PC-9 (cell line): ENCODE measurements around the gene TTBK1.

Source experiments
- EZH2 ChIP-seq: fragments of 200-600 bp; sonication (generic); IDR thresholded peaks from 2 replicates; pipeline ENCODE4 v1.8.0; 2017; ENCODE audit warnings: antibody characterized with exemption, low read depth
- TF ChIP-seq, protein P1 (sequence below): fragments of 200-600 bp; sonication (generic); conservative IDR thresholded peaks from 2 replicates; pipeline ENCODE4 v1.6.1; 2017; ENCODE audit warnings: mixed run types, antibody characterized with exemption, mild to moderate bottlenecking, moderate library complexity

DNA sequence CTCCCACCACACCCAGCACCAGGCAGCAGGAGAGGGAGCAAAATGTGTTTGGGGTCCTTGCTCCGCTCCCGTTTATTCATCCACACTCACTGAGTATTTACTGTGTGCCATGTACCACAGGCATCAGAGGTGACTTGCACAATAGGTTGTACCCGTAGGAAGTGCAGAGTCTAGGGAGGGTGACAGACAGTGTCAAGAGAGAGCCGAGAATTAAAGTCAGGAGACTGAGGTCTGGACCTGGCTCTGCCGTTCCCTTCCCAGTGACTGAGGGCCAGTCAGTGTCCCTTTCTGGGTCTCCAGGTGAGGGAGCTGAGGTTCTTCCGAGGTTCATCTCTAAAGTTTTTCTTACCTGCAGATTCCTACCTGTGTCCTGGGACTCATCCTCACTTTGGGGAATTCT, 22.3 kb downstream of the TTBK1 start:
- no peak for TF ChIP-seq EZH2
- TF ChIP-seq, protein P1, sequence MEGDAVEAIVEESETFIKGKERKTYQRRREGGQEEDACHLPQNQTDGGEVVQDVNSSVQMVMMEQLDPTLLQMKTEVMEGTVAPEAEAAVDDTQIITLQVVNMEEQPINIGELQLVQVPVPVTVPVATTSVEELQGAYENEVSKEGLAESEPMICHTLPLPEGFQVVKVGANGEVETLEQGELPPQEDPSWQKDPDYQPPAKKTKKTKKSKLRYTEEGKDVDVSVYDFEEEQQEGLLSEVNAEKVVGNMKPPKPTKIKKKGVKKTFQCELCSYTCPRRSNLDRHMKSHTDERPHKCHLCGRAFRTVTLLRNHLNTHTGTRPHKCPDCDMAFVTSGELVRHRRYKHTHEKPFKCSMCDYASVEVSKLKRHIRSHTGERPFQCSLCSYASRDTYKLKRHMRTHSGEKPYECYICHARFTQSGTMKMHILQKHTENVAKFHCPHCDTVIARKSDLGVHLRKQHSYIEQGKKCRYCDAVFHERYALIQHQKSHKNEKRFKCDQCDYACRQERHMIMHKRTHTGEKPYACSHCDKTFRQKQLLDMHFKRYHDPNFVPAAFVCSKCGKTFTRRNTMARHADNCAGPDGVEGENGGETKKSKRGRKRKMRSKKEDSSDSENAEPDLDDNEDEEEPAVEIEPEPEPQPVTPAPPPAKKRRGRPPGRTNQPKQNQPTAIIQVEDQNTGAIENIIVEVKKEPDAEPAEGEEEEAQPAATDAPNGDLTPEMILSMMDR: no peak
